Testis (tissue), 3 donors: ENCODE measurements around the gene TTC7B. TPM values are rescaled to one million over a fixed set of nuclear protein-coding genes. Genes with fewer than 3 reads are reported as not detected.

Experiments used
- DNase-seq: peaks from one replicate; pipeline ENCODE4 v3.0.0-alpha.2; 2019
- H3K27ac ChIP-seq, 2 donors: fragments of 200-600 bp; sonication (generic); one replicate each; pipeline ENCODE4 v1.5.1; 2019
- H3K27me3 ChIP-seq: fragments of 200-600 bp; sonication (generic); one replicate; pipeline ENCODE4 v1.5.1; 2019
- H3K36me3 ChIP-seq: fragments of 200-600 bp; sonication (generic); one replicate; pipeline ENCODE4 v1.5.1; 2017; ENCODE audit warnings: low read depth; ENCODE audit errors: missing control alignments
- H3K4me1 ChIP-seq: fragments of 200-600 bp; sonication (generic); one replicate; pipeline ENCODE4 v1.5.1; 2019
- H3K4me3 ChIP-seq, 2 donors: fragments of 200-600 bp; sonication (generic); one replicate each; pipeline ENCODE4 v1.5.1; 2017 to 2019
- H3K9me3 ChIP-seq: fragments of 200-600 bp; sonication (generic); one replicate; pipeline ENCODE4 v1.5.1; 2017
- POLR2A ChIP-seq: fragments of 450-650 bp; IDR thresholded peaks from one replicate; pipeline ENCODE4 v1.6.1; 2017; ENCODE audit warnings: antibody characterized with exemption, mild to moderate bottlenecking, moderate library complexity
- WGBS, 2 donors: methylation state at CpG; one replicate each; pipeline ENCODE4 v1.1.5; 2018; 5-methylcytosine and 5-hydroxymethylcytosine counted together
- intact Hi-C: fragments of 100-400 bp; cut with DNase I; formaldehyde crosslinking; loops from one replicate; pipeline ENCODE4 v1.15.1; 2023; ENCODE audit warnings: low total_unique reads
- polyA plus RNA-seq: library from polyadenylated mRNA; stranded (reverse); fragments of 350-450 nt; fragmentation: Illumina TruSeq; extraction: RNeasy Lipid Tissue Mini Kit (QIAGEN cat#74804); gene quantifications from one replicate; pipeline ENCODE4 v1.2.3, GENCODE V29; 2014; ENCODE audit warnings: low read depth, low replicate concordance; ENCODE audit not compliant: insufficient read depth
- total RNA-seq, 2 donors: library from RNA; depleted of rRNA; stranded (reverse); fragments of >200 nt; gene quantifications; one replicate each; pipeline ENCODE4 v1.2.3, GENCODE V29; 2016
- TF ChIP-seq, protein P1 (sequence below), 3 experiments: fragments of 450-650 bp in 2 of 3; fragments of 200-600 bp in 1 of 3; sonication (generic) in 1 of 3; IDR thresholded peaks; one replicate each; pipeline ENCODE4 v1.5.1; 2016 to 2019; ENCODE audit warnings: antibody characterized with exemption in 3 of 3, mild to moderate bottlenecking in 2 of 3, moderate library complexity in 1 of 3

TTC7B gene
- total and polyA plus RNA-seq, 3 donors from 2014 or later = 11.3 to 17.0 (median 12.1) TPM

DNA sequence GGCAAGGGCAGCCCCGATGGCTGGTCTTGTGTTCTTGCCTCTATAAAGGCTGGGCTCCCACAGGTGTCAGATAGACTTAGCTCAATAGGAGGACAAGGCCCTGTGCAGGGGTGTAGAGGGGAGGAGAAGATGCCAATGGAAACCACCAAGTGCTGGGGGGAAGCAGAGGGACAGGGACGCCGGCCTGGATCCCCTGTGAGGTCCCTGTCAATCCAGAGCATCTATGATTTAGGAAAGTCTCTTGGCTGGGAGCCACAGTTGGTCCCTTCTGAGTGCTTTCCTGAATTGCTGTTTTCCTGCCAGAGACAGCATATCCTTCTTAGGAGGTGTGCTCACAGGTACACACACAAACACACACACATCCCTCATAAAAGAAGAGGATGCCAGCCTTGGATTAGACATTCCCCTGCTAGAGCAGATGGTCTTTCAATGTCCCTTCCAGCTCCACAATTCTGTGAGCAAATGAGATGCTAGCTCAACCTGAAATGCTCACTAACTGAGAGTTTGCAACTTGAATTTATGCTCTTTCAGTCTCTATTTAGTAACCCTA is 62.7 kb downstream of the TTC7B start:
- Histone ChIP-seq H3K4me3 (no peak overlapping the region), H3K36me3 (no peaks in the 10 kb centered on the region), H3K4me1 (peaks cover under 1% of the 10 kb centered on the region), H3K27ac (no peak overlapping the region), H3K9me3 (no peaks in the 10 kb centered on the region), H3K27me3 (no peaks in the 10 kb centered on the region)
- DNase-seq = no peak
- no peak for TF ChIP-seq POLR2A
- TF ChIP-seq, protein P1, sequence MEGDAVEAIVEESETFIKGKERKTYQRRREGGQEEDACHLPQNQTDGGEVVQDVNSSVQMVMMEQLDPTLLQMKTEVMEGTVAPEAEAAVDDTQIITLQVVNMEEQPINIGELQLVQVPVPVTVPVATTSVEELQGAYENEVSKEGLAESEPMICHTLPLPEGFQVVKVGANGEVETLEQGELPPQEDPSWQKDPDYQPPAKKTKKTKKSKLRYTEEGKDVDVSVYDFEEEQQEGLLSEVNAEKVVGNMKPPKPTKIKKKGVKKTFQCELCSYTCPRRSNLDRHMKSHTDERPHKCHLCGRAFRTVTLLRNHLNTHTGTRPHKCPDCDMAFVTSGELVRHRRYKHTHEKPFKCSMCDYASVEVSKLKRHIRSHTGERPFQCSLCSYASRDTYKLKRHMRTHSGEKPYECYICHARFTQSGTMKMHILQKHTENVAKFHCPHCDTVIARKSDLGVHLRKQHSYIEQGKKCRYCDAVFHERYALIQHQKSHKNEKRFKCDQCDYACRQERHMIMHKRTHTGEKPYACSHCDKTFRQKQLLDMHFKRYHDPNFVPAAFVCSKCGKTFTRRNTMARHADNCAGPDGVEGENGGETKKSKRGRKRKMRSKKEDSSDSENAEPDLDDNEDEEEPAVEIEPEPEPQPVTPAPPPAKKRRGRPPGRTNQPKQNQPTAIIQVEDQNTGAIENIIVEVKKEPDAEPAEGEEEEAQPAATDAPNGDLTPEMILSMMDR (IDR thresholded peaks at IDR 0.05) = no peak
- WGBS, 2 donors = 86 to 92% methylated on average over 3 of the region's 3 CpGs
- intact Hi-C loops = no loop called here

DNA sequence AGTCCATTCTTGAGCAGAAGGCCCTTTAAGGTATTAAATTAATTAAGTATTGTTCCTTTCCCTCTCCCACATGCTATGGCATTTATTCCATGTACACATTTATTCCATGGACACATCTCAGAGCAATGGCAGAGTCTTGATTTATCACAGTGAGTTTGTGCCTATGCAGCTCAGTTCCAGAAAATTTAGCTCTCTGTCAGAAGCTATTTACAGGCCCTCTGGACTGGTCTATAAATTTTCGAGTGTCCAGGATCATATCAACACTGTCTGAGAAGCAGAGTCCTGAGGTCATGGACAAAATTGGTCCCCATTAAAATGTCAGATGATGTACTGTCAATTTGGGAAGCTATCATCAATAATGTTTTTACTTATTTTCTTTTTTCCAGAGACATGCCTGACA is 65.5 kb downstream of the TTC7B start:
- Histone ChIP-seq H3K27ac (no peak overlapping the region), H3K9me3 (no peaks in the 10 kb centered on the region), H3K27me3 (no peaks in the 10 kb centered on the region), H3K36me3 (no peaks in the 10 kb centered on the region), H3K4me3 (no peak overlapping the region), H3K4me1 (no peaks in the 10 kb centered on the region)
- WGBS, 2 donors = 71 to 83% methylated on average over 1 of the region's 1 CpG
- no peak for DNase-seq
- intact Hi-C loops = no loop called here
- no peak for TF ChIP-seq POLR2A
- TF ChIP-seq, protein P1 (IDR thresholded peaks at IDR 0.05) = no peak

DNA sequence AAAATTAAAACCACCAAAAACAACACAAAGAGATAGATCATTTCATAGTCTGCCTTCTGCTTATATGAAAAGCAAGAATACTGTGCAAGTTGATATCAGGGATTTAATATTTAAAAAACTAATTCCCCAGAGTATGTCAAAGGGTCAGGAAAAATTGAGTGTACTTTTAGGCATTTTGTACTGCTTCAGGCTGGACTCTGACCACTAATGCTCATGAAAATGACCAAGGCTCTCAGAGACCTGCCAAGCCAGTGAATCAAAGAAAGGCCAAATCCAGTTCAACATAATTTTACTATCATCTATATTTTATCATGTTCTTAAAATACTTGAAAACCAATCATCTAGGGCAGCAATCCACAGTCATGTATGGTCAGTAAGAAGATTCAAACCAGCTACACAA is 66.0 kb downstream of the TTC7B start:
- intact Hi-C loops = no loop called here
- Histone ChIP-seq H3K36me3 (no peaks in the 10 kb centered on the region), H3K27me3 (no peaks in the 10 kb centered on the region), H3K27ac (no peak overlapping the region), H3K9me3 (no peaks in the 10 kb centered on the region), H3K4me1 (no peaks in the 10 kb centered on the region), H3K4me3 (no peak overlapping the region)
- TF ChIP-seq, protein P1 (IDR thresholded peaks at IDR 0.05) = no peak
- no peak for TF ChIP-seq POLR2A
- DNase-seq = no peak

DNA sequence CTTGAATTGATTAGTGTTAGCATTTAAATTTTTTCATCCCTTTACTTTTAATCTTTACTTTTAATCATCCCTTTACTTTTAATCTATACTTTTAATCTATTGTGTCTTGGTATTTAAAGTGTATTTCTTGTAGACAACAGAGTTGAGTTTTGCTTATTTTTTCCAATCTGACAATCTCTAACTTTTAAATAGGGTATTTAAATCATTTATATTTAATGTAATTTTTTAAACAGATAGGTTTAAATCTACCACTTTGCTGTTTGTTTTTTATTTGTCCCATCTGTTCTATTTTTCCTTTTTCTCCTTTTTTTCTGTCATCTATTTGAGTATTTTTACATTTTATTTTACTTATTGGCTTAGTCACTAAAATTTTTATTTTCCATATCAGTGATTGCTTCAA is 68.3 kb downstream of the TTC7B start:
- DNase-seq = no peak
- peaks cover 10% of the 10 kb centered on the region for H3K4me1 ChIP-seq
- no peak for TF ChIP-seq POLR2A
- TF ChIP-seq, protein P1 (IDR thresholded peaks at IDR 0.05) = no peak
- H3K9me3 ChIP-seq = no peaks in the 10 kb centered on the region
- H3K27me3 ChIP-seq = no peaks in the 10 kb centered on the region
- no peak overlapping the region for H3K4me3 ChIP-seq
- intact Hi-C loops = no loop called here
- H3K36me3 ChIP-seq = no peaks in the 10 kb centered on the region
- no peak overlapping the region for H3K27ac ChIP-seq

DNA sequence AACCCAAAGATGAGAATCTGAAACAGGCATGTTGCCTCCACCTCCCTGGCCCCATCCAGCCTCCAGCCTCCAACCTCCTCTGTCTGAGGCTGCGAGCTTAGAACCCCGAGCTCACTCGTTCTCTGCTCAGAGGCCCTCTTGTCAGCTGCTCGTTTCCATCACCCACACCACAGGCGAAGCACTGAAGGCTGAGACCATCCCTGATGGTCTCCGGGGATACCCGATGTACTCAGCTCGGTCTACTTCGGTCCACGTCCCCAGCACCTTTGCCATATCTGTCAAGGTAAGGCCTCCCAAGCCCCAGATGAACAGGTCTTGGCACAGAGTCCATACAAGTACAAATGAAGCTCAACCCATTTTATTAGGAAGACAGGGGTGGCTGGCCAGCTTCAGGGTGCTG is 72.4 kb downstream of the TTC7B start:
- no peak for TF ChIP-seq POLR2A
- TF ChIP-seq, protein P1 (IDR thresholded peaks at IDR 0.05) = no peak
- DNase-seq = no peak
- intact Hi-C loops = no loop called here
- Histone ChIP-seq H3K4me1 (peaks cover 21% of the 10 kb centered on the region), H3K9me3 (no peaks in the 10 kb centered on the region), H3K4me3 (no peak overlapping the region), H3K36me3 (no peaks in the 10 kb centered on the region), H3K27ac (peak overlapping the region; percentile 28 to 76), H3K27me3 (no peaks in the 10 kb centered on the region)
- WGBS, 2 donors = 81 to 88% methylated on average over 10 of the region's 10 CpGs
